Stimulated activated CD4-positive, alpha-beta T cell treated with anti-CD3 and anti-CD28 coated beads, Interleukin-4, amount 100 ng/mL, for 4 hours (primary cell): ENCODE results near the gene IGSF6.
A peak's percentile ranks its signal among the peaks of the same experiment; 100 is the strongest.
"Not testable (repeated sequence)": the region's sequence is repeated elsewhere in the genome, so short reads cannot be mapped to it uniquely, and the experiment has no call there.

Source experiments
- DNase-seq, 2 experiments: peaks; one replicate each; pipeline ENCODE4 v3.0.0-alpha.2; 2020

IGSF6 gene

GRCh38 chr16:21651515-21651914 is 893 bp downstream of the IGSF6 start:
- DNase-seq, result no peak

GRCh38 chr16:21650521-21650920 is 1.9 kb downstream of the IGSF6 start:
- no peak for DNase-seq

DNA sequence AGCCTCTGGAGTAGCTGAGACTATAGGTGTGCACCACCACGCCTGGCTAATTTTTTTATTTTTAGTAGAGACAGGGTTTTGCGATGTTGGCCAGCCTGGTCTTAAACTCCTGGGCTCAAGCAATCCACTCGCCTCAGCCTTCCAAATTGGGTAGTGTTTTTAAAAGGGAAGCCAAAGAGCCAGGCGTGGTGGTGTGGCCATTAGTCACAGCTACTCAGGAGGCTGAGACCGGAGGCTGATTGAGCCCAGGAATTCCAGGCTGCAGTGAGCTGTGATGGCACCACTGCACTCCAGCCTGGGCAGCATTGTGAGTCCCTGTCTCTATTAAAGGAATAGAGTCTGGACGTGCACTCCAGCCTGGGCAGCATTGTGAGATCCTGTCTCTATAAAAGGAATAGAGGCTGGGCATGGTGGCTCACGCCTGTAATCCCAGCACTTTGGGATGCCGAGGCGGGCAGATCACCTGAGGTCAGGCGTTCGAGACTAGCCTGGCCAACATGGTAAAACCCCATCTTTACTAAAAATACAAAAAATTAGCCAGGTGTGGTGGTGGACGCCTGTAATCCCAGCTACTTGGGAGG is 2.5 kb downstream of the IGSF6 start:
- not testable (repeated sequence) for DNase-seq

GRCh38 chr16:21647562-21648164 is 4.7 kb downstream of the IGSF6 start:
- no peak for DNase-seq

DNA sequence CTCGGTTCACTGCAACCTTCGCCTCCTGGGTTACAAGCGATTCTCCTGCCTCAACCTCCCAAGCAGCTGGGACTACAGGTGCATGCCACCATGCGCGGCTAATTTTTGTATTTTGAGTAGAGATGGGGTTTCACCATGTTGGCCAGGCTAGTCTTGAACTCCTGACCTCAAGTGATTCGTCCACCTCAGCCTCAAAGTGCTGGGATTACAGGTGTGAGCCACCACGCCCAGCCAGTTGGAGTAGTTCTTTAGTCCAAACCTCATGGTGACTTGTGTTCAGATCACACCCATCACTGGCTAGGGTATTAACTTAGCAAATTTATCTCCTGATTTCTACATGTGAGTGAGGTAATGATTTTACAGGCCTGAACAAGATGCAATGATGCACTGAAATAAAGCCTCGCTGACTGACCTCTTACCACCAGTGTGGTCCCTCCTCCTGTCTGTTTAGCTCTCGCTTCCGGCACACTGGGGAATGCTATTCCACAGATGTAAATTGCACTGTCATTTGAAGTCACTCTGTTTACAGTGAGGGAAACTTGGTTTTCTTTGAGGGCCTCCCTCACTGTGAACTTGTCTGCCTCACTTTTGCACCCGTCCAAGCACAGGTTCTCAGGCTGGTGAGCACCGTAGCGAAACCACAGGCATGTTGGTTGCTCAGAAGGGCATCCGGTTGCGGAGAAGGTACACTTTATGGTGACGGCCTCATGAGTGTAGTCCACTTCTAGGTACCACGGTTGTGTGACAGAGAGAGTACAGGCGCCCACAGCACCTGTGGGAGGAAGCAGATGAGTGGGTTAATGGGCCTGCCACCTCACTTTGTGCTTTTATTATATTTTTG is 5.5 kb downstream of the IGSF6 start:
- peak; percentile 45 to 78 for DNase-seq

GRCh38 chr16:21646091-21646490 is 6.3 kb downstream of the IGSF6 start:
- no peak for DNase-seq

DNA sequence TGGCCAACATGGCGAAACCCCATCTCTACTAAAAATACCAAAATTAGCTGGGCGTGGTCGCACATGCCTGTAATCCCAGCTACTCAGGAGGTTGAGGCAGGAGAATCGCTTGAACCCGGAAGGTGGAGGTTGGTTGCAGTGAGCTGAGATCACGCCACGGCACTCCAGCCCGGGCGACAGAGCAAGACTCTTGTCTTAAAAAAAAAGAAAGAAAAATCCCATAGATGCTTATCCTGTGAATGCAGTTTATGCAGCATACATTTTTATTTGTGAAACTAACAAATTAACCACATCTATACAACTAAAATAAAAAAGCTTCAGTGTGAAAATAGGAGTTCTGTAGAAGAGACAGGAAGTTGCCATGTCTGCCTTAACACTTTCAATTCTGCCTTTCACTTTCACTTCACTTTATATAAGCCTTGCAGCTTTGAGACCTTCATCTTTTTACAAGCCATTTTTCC is 7.1 kb downstream of the IGSF6 start:
- DNase-seq, result peak; percentile 17 to 20

- no peak for DNase-seq
Observed at GRCh38 chr16:21644674-21645073, 7.7 kb downstream of the IGSF6 start.

DNA sequence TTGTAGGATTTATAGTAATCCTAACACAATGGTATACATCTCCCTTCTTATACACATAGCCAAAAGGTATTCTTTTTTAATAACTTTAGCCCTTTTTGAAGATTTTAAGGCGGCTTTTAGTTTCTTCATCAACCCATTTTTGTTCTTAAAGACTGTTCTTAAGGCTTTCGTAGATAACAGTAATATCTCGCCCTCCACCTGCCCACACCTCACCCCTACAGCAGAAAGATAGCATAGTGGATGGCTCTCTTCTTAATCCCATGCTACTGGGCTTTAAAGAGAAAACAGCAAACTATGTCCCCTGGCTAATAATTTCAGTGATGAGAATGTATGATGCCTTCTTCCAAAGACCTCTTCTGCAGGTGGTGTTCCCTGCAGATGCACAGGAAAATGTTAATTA is 8.6 kb downstream of the IGSF6 start:
- DNase-seq, result no peak

DNA sequence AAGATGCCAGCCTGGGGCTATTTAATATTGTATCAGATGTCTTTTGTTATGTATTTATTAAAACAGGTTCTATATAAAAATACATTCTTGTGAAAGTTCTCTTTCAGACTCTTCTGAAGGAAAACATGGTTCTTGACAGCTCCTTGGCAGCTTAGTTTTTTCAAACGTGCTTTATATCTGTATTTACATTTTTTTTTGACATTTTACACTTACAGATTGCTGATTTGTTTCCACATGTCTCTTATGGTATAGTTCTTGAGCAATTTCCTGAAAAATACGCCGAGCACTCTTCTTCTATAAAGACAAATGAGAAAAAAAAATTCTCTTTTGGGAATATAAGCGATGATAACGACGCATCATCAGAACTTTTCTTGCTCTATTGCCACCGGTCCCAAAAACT is 9.5 kb downstream of the IGSF6 start:
- DNase-seq, result no peak

GRCh38 chr16:21641916-21642315 is 10.5 kb downstream of the IGSF6 start:
- DNase-seq, result no peak

DNA sequence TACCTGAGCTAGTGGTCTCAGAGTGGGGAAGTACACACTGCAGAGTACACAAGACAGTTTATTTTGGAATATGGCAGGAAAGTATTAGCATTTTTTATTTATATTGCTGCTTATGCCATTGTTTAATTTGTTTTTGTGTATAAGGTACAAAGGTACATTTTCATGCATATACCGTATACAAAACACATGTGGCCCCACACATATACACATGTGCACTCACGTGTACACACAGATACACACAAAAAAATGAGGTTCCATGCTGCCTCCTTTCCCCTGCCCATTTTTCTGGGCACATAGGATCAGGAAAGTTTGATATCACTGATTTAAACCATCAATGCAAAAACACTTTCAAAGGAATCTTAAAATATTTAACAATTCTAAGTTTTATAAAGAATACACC is 12.9 kb downstream of the IGSF6 start:
- DNase-seq, result no peak

- DNase-seq, result peak in 1 of 2 experiments; percentile 35
Observed at GRCh38 chr16:21638573-21638975, 13.8 kb downstream of the IGSF6 start.

DNA sequence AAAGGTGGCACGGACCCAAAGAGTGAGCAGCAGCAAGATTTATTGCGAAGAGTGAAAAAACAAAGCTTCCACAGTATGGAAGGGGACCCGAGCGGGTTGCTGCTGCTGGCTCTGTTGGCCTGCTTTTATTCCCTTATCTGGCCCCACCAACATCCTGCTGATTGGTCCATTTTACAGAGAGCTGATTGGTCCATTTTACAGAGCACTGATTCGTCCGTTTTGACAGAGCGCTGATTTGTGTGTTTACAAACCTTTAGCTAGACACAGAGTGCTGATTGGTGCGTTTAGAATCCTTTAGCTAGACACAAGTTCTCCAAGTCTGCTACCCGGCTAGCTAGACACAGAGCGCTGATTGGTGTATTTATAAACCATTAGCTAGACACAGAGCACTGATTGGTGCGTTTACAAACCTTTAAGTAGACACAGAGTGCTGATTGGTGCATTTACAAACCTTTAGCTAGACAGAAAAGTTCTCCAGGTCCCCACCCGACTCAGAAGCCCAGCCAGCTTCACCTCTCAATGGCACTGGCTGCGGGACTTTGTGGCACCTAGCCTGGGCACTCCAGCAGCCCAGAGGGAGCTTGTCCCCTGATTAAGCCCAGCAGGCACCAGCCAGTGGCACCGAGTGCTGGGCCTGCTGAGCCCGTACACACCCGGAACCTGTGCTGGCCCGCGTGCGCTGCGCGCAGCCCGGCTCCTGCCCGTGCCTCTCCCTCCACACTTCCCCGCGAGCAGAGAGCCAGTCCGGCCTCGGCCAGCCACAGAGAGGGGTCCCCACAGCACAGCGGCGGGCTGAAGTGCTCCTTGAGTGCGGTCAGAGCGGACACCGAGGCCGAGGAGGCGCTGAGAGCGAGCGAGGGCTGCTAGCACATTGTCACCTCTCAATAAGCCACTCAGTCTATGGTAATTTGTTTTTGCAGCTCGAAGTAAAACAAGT is 15.1 kb downstream of the IGSF6 start:
- no peak for DNase-seq

- DNase-seq, result not testable (repeated sequence)
Observed at GRCh38 chr16:21635694-21636093, 16.7 kb downstream of the IGSF6 start.

GRCh38 chr16:21634216-21634615 is 18.2 kb downstream of the IGSF6 start:
- DNase-seq, result no peak

- not testable (repeated sequence) for DNase-seq
Observed at GRCh38 chr16:21631951-21632575, 20.3 kb downstream of the IGSF6 start.

DNA sequence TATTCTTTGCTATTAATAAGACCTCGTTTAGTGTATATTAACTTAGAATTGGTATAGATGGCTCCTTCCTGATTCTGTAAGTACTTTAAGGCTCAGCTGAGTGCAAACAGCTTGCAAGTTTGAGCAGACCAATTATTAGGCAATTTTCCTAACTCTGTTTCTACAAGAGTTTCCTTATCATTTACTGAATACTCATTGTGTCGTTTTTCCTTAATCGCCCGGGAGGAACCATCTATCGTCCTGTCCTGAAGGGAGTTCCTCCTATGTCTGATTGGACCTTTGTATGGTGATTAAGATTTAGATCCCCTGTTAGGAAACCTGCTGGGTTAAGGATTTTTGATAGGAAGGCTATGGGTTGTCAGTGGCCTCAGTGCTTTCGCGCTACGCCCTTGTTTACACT is 21.0 kb downstream of the IGSF6 start:
- DNase-seq, result not testable (repeated sequence)

- not testable (repeated sequence) for DNase-seq
Observed at GRCh38 chr16:21630866-21631265, 21.5 kb downstream of the IGSF6 start.

GRCh38 chr16:21629616-21630539 is 22.5 kb downstream of the IGSF6 start:
- not testable (repeated sequence) for DNase-seq

- no peak for DNase-seq
Observed at GRCh38 chr16:21628772-21629171, 23.6 kb downstream of the IGSF6 start.
